GM18861 (cell line): ENCODE results near the gene STEEP1.
"Not testable (repeated sequence)": the region's sequence is repeated elsewhere in the genome, so short reads cannot be mapped to it uniquely, and the experiment has no call there.

Experiments
- ATAC-seq: cut with Tn5 transposase; IDR thresholded peaks from one replicate; pipeline ENCODE4 v1.9.1; 2021; ENCODE audit not compliant: unreplicated experiment

Gene STEEP1

GRCh38 chrX:119537487-119537886 is 27.7 kb downstream of the STEEP1 start:
- no peak for ATAC-seq

DNA sequence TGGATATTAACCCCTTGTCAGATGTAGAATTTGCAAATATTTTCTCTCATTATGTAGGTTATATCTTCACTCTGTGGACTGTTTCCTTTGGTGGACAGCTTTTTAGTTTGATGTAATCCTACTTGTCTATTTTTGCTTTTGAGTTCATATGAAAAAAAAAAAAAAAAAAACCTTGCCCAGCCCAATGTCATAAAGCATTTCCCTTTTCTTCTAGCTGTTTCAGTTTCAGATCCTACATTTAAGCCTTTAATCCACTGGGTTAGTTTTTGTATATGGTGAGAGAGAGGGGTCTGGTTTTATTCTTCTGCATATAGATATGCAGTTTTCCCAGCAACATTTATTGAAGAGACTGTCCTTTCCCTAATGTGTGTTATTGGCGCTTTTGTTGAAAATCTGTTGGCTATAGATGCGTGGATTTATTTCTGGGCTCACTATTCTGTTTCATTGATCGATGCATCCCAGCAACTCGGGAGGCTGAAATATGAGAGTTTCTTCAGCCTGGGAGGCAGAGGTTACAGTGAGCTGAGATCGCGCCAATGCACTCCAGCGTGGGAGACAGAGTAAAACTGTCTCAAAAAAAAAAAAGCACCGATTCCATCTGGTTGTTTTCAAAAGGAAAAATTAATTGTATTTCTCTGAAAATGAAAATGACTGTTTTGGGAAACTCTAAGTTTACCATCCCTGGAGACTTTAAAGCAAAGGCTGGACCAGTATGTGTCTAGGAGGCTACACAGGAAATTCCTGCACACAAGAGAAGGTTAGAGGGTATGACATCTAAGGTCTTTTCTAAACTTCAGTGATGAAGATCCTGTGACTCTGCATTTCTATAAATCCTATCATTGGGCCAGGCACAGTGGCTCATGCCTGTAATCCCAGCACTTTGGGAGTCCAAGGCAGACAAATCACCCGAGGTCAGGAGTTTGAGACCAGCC is 35.6 kb downstream of the STEEP1 start:
- no peak for ATAC-seq

GRCh38 chrX:119523664-119524184 is 41.5 kb downstream of the STEEP1 start:
- ATAC-seq: no peak

DNA sequence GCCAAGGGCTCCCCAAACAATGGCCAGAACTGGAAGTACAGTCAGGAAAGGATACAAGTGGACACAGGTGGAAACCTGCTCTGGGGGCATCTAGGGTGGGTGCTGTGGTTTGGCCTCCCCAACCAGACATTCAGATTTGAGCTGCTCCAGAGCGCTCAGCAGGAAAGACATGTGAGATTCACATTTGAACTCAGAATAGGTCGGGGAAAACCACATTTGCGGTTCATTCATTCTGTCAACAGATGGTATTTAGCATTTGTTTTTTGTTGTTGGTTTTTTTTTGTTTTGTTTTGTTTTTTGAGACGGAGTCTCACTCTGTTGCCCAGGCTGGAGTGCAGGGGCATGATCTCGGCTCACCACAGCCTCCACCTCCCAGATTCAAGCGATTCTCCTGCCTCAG is 44.0 kb downstream of the STEEP1 start:
- no peak for ATAC-seq

DNA sequence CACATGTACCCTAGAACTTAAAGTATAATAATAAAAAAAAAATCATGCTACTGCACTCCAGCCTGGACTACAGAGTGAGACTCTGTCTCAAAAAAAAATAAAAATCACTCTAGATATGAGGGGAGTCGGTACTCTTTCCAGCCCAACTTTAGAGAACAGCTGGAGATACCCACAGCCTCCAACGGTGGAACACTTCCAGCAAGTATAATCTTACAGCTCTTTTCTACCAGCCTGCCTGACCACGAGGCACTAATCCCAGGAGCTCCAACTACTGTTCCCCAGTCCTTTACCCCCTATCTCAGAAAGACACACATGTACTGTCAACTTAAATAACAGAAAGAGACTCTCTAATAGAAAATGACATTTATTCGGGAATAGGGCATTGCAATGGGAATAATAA is 46.8 kb downstream of the STEEP1 start:
- no peak for ATAC-seq

DNA sequence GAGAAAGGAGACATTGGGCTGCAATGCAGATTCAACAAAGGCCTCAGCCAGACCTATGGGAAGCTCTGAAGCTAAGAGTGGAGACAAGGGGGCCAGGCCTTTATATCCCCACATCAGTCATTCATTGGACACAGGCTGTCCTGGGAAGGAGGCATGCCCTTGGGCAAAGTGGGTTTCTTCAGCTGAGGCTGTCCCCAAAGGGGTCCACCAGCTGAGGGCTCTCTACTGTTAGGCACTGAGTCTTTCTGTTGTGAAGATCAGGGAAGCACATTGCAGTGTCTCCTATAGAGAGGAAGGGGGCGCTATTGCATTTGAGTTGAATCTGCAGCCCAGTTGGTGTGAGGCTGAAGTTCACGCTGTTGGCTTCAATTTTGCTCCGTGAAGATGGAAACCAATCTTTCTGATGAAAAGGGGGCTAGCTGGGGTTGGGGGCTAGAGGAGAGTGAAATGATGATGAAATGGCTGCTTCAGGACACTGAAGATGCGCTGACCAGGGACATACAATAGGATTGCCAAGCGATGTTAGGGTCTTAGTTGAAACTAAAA is 49.0 kb downstream of the STEEP1 start:
- peak; percentile 79 for ATAC-seq

DNA sequence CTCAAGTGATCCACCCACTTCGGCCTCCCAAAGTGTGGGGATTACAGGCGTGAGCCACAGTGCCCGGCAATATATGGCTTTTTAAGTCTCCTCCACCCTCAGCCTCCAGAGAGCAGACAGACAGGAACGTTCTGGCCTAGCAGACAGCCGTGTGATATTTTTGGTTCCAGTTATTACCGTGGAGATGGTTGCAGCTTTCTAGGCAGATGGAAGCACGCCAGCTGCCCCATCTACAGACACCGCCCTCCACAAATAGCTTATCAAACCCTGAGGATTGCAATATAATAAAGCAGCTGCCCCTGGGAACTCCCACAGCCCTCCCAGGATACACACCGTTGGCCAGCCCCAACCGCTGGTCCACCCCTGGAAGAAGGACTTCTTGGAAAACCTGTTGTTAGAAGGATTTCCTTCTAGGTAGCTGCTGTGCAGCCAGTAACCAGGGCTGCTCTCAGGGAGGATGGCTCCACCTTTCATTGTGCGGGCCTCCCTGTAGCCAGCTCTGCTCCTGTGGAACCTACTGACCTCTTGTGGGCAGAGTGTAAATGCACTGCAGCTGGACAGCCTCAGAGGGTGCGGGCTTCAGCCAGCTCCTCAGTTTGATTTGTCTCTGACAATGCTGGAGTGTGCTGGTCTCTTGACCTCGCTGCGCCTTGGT is 52.9 kb downstream of the STEEP1 start:
- peak; percentile 72 for ATAC-seq

GRCh38 chrX:119507206-119507605 is 58.0 kb downstream of the STEEP1 start:
- no peak for ATAC-seq

DNA sequence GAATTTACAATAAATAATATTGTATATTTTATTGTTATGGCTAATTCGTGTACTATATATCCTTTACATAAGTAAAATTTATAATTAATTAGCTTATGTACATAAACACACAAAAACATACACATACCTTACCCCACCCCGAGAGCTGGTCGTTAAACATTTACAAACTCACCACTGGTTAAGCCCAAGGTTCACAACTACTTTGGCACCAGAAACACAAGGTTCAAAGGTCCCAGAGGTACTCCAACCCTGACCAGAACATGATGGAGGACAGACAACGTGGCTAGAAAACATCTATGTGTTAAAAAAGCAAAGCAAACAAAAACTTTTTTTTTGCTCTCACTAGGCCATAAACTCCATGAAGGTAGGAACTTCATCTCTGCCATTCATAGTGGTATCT is 59.3 kb downstream of the STEEP1 start:
- no peak for ATAC-seq

DNA sequence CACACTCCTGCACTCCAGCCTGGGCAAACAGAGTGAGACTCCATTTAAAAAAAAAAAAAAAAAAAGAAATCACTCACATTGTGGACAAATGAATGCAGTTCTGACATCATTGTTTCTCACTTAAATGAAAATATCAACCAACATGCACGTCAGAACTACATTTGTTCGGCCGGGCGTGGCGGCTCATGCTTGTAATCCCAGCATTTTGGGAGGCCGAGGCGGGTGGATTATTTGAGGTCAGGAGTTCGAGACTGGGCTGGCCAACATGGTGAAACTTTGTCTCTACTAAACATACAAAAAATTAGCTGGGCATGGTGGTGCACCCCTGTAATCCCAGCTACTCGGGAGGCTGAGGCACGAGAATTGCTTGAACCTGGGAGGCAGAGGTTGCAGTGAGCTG is 60.1 kb downstream of the STEEP1 start:
- ATAC-seq: not testable (repeated sequence)

DNA sequence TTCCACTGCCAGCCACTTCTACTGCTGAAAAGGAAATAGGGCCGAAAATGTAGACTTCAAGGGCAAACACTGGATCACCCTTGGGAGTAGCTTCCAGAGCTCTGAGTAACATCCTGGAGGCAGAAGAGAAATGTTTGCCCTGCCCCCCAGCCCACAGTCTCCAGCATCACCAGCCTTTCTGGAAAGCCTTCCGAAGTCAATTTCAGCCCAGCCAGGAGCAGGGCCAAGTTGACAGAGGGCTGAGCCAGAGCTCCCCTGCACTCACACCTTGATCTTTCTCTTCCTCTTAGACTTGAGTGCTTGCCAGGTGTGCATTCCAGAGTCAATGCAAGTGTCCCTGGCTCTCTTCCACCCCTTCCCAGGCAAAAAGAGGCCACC is 61.7 kb downstream of the STEEP1 start:
- no peak for ATAC-seq

- ATAC-seq: no peak
Observed at GRCh38 chrX:119502727-119503483, 62.3 kb downstream of the STEEP1 start.

- no peak for ATAC-seq
Observed at GRCh38 chrX:119501511-119502148, 63.6 kb downstream of the STEEP1 start.

GRCh38 chrX:119500061-119500800 is 65.0 kb downstream of the STEEP1 start:
- no peak for ATAC-seq

DNA sequence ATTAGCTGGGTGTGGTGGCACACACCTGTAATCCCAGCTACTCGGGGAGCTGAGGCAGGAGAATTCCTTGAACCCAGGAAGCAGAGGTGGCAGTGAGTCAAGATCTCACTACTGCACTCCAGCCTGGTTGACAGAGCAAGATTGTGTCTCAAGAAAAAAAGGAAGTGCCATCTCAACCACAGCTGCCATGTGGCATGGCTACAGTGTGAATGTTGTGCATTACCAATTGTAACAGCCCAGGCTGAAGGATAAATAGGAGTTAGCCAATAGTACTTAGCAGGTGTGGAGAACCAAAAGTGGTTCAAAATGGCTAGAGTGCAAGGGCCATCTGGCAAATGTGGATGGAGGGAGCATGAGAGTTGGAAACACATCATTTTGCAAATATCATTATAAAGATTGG is 68.0 kb downstream of the STEEP1 start:
- no peak for ATAC-seq

GRCh38 chrX:119495734-119496726 is 69.2 kb downstream of the STEEP1 start:
- no peak for ATAC-seq

DNA sequence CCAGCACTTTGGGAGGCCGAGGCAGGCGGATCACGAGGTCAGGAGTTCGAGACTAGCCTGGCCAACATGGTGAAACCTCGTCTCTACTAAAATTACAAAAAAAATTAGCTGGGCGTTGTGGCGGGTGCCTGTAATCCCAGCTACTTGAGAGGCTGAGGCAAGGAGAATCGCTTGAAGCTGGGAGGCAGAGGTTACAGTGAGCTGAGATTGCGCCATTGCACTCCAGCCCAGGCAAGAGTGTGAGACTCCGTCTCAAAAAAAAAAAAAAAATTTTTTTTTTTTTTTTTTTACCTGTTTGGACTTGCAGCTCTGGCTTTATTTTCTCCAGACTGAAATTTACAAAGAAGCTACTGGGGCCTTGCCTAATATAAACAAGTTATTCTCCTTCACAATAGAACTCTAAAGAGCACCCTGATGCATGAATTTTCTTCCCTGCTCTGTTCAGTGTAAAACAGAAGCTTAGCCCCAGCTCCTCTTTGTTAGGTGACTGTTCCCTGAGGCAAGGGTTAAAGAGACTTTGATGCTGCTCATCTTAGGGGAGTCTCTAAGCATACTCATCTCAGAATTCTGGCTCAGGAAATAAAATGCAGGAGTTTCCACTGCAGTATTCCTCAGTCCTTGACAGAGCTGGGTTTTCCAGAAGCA is 71.2 kb downstream of the STEEP1 start:
- not testable (repeated sequence) for ATAC-seq

GRCh38 chrX:119492463-119492862 is 72.7 kb downstream of the STEEP1 start:
- ATAC-seq: no peak
